Inflammatory macrophage (primary cell): Measurements from ENCODE around the gene STH.

Experiments
- DNase-seq, 2 donors: peaks; one replicate each; pipeline ENCODE4 v3.0.0-alpha.2; 2020 to 2022

STH gene

GRCh38 chr17:45968732-45969131, 30.3 kb upstream of the STH start:
- no peak for DNase-seq

DNA sequence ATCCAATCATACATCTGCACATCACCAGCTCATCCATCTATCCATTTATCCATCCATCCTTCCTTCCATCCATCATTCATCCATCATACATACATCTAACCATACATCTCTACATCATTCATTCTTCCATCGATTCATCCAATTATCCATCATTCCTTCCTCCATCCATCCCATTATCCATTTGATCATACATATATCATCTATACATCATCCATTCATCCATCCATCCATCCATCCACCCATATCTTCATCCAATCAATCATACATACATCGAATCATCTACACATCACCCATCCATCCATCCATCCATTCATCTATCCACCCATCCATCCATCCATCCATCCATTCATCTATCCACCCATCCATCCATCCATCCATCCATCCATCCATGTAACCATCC, 29.3 kb upstream of the STH start:
- DNase-seq, result no peak

DNA sequence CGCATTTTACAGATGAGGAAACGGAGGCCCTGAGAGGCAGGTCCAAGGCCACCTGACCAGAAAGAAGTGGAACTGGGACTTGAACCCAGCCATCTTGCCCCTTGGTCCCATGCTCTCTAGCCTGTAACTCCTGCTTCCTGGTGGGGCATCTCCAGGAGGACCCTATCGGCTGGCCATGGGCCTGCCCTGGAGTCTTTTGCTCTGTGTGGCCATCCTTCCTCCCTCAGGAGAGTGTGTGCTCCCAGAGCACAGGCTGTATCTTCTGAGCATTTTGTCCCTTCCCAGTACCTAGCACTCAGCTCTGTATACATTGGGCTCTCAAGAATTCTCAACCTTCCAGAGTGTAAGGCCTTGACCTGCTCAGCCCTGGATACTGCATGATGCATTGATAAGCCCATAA, 28.4 kb upstream of the STH start:
- no peak for DNase-seq

DNA sequence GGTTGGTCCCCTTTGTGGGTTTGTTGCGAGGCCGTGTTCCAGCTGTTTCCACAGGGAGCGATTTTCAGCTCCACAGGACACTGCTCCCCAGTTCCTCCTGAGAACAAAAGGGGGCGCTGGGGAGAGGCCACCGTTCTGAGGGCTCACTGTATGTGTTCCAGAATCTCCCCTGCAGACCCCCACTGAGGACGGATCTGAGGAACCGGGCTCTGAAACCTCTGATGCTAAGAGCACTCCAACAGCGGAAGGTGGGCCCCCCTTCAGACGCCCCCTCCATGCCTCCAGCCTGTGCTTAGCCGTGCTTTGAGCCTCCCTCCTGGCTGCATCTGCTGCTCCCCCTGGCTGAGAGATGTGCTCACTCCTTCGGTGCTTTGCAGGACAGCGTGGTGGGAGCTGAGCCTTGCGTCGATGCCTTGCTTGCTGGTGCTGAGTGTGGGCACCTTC, 27.3 kb upstream of the STH start:
- no peak for DNase-seq

- no peak for DNase-seq
Measured at GRCh38 chr17:45972531-45972930, 26.5 kb upstream of the STH start.

- no peak for DNase-seq
Measured at GRCh38 chr17:45973099-45973780, 25.8 kb upstream of the STH start.

GRCh38 chr17:45973946-45974859, 24.8 kb upstream of the STH start:
- no peak for DNase-seq

DNA sequence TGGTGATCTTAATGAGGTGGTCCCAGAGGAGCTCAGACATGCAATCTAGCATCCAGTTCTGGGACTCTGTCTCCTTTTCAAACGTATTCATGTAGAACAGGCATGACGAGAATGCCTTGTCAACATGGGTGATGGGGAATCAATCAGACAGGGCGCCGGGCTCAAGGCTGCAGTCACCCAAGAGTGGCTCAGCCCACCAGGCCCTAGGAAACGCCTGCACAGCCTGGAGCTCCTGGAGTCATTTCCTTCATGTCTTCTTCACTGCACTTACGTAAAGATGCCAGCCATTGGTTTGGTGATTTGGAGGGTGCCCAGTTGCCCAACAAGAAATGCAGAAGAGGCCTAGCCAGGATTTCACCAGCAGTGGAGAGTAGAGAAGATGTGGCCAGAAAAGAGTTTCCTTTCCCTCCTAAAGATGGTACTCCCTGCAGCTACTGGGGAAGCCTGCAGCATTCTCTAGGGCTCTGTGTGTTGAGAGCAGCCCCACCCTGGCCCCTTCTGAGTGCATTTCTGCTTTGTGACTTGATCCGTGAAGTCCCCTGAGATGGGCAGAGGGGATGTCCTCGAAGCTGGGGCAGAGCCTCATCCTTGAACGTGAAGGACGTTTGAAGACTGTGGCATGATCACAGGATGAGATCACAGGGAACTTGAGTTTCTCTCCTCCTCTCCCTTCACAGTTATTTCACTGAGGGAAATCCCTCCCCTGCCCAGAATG, 24.0 kb upstream of the STH start:
- no peak for DNase-seq

DNA sequence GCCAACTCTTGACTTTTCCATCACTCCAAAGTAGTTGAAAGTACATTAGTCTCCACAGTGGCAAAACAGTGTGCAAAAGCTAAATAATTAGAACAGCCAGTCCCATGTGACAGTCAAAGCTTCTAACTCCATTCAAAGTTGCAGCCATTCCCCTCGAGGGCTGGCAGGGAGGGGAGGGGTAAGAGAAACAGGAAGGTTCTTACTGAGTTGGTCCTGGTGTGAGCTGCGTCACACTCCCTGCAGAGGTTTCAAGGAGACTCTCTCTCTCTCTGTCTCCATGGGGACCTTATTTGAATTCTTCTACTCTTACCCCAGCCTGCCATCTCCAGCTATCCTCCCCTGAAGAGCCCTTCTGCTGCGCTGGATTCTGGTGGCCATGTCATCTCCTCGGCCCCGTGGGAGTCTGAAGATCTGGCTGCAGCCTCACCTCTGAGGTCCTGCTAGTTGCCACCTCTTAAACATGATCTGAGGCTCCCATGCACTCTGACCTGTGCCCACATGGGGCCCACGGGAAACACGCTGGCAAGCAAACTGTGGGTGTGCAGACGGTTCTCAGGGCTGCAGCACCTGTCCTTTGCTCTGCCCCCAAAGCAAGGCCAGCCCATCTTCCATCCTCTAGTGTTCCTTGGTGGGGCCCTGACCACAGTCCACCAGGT, 23.3 kb upstream of the STH start:
- no peak for DNase-seq

DNA sequence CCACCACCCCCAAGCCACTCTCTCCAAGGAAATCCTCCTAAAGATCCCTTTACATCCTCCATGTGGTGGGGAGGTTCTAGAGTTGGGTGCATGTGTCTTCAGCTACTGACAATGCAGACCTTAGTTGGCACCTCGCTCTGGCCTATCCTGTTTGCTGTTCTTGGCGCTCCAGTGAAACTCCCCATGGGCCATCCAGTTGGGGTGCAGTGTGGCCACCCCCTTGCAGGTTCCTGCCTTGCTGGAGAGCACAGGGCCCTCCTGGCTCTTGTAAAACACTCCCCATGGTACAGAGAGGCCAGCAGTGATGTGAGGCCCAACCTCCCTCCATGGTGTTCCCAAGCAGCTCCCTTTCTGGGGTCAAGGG, 22.7 kb upstream of the STH start:
- no peak for DNase-seq

DNA sequence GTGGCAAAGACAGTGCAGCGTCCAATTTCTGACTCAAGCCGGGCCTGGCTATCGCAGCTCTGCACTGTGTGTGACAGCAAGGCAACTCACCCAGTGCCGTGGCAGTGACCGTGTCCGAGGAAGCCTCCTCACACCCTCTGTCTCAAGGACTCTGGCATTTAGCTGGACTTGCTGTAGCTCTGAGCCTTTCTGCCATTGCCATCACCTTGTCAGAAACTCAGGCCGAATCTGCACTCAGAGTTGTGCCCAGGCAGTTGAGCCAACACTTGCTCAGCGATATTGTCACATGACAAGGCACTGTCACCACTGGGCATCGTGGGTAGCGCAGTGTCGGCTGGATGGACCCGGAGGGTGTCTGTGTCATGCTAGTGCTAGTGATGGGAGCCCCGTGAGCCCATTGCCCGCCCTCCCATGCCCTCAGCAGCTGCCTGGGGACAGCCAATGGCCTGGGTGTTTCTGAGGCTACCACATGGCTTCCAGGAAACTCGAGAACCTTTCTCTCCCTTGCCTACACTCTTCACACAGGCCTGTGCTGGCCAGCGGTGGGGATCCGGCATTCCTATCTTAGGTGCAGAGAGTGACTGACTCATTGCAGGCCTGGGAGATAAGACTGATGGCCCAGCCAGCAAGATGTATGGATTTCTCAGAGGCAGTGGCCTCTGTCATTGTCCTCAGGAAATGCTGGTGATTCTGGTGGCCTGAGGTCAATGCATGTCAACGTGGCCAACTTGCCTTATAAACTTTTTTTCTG, 22.1 kb upstream of the STH start:
- no peak for DNase-seq

DNA sequence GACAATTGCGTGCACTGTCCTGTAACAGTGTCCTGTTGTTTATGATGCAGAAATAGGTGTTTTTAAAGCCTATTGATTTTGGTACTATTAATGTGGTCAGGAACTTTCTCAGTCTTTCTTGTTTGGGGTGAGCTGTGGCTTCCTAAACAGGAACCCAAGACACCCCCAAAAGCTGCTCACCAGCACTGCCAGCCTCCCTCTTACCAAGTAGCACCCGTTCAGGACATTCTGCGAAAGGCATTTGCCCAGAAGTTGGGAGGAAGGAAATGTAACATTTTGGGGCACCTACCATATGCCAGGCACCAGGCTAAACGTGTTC, 21.6 kb upstream of the STH start:
- no peak for DNase-seq

GRCh38 chr17:45977976-45978626, 20.9 kb upstream of the STH start:
- no peak for DNase-seq

- DNase-seq, result no peak
Measured at GRCh38 chr17:45979137-45979536, 19.9 kb upstream of the STH start.

DNA sequence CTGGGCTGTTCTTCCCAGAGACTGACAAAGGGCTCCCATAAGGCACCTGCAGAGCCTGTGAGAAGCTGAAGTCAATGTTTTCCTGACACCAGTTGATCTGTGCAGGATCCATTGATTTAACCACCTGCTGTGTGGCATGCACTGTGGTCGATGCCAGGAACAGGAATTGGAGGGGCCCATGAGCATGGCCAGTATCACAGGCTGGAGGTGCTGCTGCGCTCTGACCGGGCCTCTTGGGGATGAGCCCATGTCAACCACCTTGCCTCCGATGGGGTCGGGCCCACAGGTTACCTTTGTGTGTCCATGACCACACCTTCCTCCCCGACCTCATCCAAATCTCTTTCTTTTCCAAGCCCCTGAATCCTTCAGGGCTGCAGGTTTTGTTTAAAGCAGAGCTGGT, 18.2 kb upstream of the STH start:
- DNase-seq, result no peak

GRCh38 chr17:45981306-45981705, 17.7 kb upstream of the STH start:
- no peak for DNase-seq

- DNase-seq, result no peak
Measured at GRCh38 chr17:45982791-45983613, 16.0 kb upstream of the STH start.

DNA sequence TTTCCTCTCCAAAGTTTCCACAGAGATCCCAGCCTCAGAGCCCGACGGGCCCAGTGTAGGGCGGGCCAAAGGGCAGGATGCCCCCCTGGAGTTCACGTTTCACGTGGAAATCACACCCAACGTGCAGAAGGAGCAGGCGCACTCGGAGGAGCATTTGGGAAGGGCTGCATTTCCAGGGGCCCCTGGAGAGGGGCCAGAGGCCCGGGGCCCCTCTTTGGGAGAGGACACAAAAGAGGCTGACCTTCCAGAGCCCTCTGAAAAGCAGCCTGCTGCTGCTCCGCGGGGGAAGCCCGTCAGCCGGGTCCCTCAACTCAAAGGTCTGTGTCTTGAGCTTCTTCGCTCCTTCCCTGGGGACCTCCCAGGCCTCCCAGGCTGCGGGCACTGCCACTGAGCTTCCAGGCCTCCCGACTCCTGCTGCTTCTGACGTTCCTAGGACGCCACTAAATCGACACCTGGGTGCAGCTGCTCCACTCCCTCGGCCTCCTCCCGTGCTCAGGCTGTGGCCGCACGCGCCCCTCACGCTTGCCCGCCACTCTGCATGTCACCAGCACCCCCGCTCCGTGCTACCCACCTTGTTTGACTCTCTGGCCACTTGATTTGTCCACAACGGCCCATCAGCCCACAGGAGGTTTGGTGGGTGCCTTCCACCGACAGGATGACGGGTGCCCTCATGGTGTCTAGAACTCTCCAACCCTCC, 15.3 kb upstream of the STH start:
- DNase-seq, result no peak

- no peak for DNase-seq
Measured at GRCh38 chr17:45984368-45984767, 14.7 kb upstream of the STH start.

DNA sequence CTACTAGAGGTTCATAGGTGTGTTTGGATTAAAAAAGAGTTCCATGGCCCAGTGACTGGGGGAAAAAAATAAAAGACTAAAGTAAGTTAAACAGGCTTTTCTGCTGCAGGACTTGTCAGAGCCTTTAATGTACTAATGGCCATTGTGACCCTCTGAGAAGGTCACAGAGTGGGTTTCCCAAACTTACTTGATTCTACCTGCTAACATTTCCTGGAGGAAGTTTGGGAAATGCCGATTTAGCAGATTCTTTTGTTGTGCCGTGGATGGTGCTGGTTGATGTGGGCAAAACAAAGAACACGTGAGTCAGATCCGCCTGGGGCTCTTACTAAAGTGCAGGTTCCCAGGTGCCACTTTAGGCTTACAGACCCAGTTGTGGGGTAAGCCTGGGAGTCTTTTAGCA, 13.6 kb upstream of the STH start:
- DNase-seq, result no peak
